ENCODE data around the gene TAS1R2. TPM values are rescaled to one million over a fixed set of nuclear protein-coding genes. Genes with fewer than 3 reads are reported as not detected.

The TAS1R2 gene
- total and polyA plus RNA-seq, 2 of the 4 experiments (the other 2 are of a cell fraction), result not detected

GRCh38 chr1:18811733-18812452 lies 47.6 kb downstream of the TAS1R2 start:
- POLR2A ChIA-PET (ENCODE audit: unreplicated experiment), result no interaction called here
- Histone ChIP-seq H3K9ac (ENCODE audit: low read depth, low read length) (no peak overlapping the region), H3K9me1 (ENCODE audit: insufficient read depth, low read length) (no peaks in the 10 kb centered on the region), H3K18ac (ENCODE audit: low read depth, low read length) (no peak overlapping the region), H3K56ac (ENCODE audit: extremely low read depth, insufficient read depth, low read length) (no peak overlapping the region), H2BK20ac (ENCODE audit: low read depth, low read length) (no peak overlapping the region), H4K8ac (ENCODE audit: low read depth in 2 of 2, low read length in 2 of 2) (no peak overlapping the region), H2BK15ac (ENCODE audit: low read depth, low read length) (no peak overlapping the region), H2AFZ (replicated peaks; ENCODE audit: low read length, poor library complexity) (no peak overlapping the region), H3K4me3 (ENCODE audit: insufficient read depth, low read depth, low read length) (no peak overlapping the region), H3K27me3 (ENCODE audit: control insufficient read depth, insufficient read depth, low read length) (peaks cover 9% of the 10 kb centered on the region), H3K9me3 (ENCODE audit: control insufficient read depth, insufficient read depth, low read length) (no peaks in the 10 kb centered on the region), H3K23ac (ENCODE audit: low read depth, low read length) (no peak overlapping the region), H3K4ac (ENCODE audit: low read depth, low read length) (no peak overlapping the region), H2BK5ac (ENCODE audit: low read depth, low read length, poor library complexity, severe bottlenecking) (no peak overlapping the region), H2AK9ac (replicated peaks; ENCODE audit: low read depth, low read length, poor library complexity) (no peak overlapping the region), H4K5ac (ENCODE audit: low read depth, low read length) (no peak overlapping the region), H3K4me1 (ENCODE audit: control insufficient read depth, insufficient read depth, low read length) (no peaks in the 10 kb centered on the region), H3K27ac (ENCODE audit: insufficient read depth, low read length) (no peak overlapping the region), H4K20me1 (ENCODE audit: insufficient read depth, low read length) (no peaks in the 10 kb centered on the region), H3K36me3 (ENCODE audit: control insufficient read depth, insufficient read depth, low read length) (no peaks in the 10 kb centered on the region), H2AK5ac (ENCODE audit: low read depth, low read length) (no peak overlapping the region), H2BK120ac (ENCODE audit: low read depth, low read length) (no peak overlapping the region), H3K79me1 (ENCODE audit: low read depth in 1 of 2, low read length in 2 of 2) (no peaks in the 10 kb centered on the region), H3K4me2 (ENCODE audit: low read depth, low read length) (no peak overlapping the region), H3K14ac (replicated peaks; ENCODE audit: low read depth, low read length) (no peak overlapping the region), H4K91ac (ENCODE audit: insufficient read depth, low read depth, low read length) (no peak overlapping the region)
- ATAC-seq (ENCODE audit: low read depth) (no peak), DNase-seq (no peak)
- CTCF ChIA-PET, result interaction anchor here (0.5 kb wide), 1 partner anchor 215 kb away, joined by 3 read pairs; no protein-coding TSS in a partner anchor
- dilution Hi-C loops (cut with HindIII; ENCODE audit: low sequenced_read_pairs, unreplicated experiment) (no loop called here), intact Hi-C loops (cut with micrococcal nuclease) (no loop called here), in situ Hi-C loops (cut with MboI; ENCODE audit: low sequenced_read_pairs) (no loop called here)
- BruUV-seq (replicated peaks), result no TSS peak
- TF ChIP-seq RAD21 (IDR thresholded peaks at IDR 0.05; ENCODE audit: low read length), result no peak
- TF ChIP-seq POLR2A (IDR thresholded peaks at IDR 0.05; ENCODE audit: low read depth, low read length), result no peak
- TF ChIP-seq RCOR1 (IDR thresholded peaks at IDR 0.05; ENCODE audit: insufficient replicate concordance, low read length), result no peak
- TF ChIP-seq, protein P1, sequence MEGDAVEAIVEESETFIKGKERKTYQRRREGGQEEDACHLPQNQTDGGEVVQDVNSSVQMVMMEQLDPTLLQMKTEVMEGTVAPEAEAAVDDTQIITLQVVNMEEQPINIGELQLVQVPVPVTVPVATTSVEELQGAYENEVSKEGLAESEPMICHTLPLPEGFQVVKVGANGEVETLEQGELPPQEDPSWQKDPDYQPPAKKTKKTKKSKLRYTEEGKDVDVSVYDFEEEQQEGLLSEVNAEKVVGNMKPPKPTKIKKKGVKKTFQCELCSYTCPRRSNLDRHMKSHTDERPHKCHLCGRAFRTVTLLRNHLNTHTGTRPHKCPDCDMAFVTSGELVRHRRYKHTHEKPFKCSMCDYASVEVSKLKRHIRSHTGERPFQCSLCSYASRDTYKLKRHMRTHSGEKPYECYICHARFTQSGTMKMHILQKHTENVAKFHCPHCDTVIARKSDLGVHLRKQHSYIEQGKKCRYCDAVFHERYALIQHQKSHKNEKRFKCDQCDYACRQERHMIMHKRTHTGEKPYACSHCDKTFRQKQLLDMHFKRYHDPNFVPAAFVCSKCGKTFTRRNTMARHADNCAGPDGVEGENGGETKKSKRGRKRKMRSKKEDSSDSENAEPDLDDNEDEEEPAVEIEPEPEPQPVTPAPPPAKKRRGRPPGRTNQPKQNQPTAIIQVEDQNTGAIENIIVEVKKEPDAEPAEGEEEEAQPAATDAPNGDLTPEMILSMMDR (conservative IDR thresholded peaks at IDR 0.05; ENCODE audit: low read depth, low read length), result no peak
- no peak for TF ChIP-seq MAZ (IDR thresholded peaks at IDR 0.05; ENCODE audit: borderline replicate concordance, low read depth, low read length)
- TF ChIP-seq NFE2L2 (IDR thresholded peaks at IDR 0.05; ENCODE audit: low read depth, low read length), result no peak
- no peak for TF ChIP-seq FOS (IDR thresholded peaks at IDR 0.05; ENCODE audit: low read depth, low read length)
- no peak for TF ChIP-seq SMC3 (IDR thresholded peaks at IDR 0.05; ENCODE audit: low read depth, low read length)
- 21% methylated on average over 4 of the region's 7 CpGs; no CpG with 5 or more reads in 1 of the 2 experiments for WGBS, 2 experiments (ENCODE audit: extremely low coverage in 2 of 2, insufficient read length in 1 of 2)
